ENCODE measurements around the gene IL31.

- TF ChIP-seq POLR2A (IDR thresholded peaks at IDR 0.05) = no peak
- no peak for TF ChIP-seq CTCF (IDR thresholded peaks at IDR 0.05)
- TF ChIP-seq POLR2AphosphoS5 (IDR thresholded peaks at IDR 0.05) = no peak
These were observed 44.9 kb downstream of the IL31 start for GRCh38 chr12:122129131-122129530.

Data from prostate gland (tissue), 2 donors.